H1 (cell line): ENCODE measurements around the gene NEDD4L. TPM values are rescaled to one million over a fixed set of nuclear protein-coding genes. Genes with fewer than 3 reads are reported as not detected.

Experiments used
- CBX8 ChIP-seq: fragments of 300-800, 300-1000 bp; sonication (generic); IDR thresholded peaks from 2 replicates; pipeline ENCODE4 v1.7.1; 2016; ENCODE audit warnings: low read depth, low read length, borderline replicate concordance
- CREB1 ChIP-seq: IDR thresholded peaks from 2 replicates; pipeline ENCODE4 v1.6.1; 2012; ENCODE audit warnings: inconsistent platforms
- polyA plus RNA-seq, 7 experiments: library from polyadenylated mRNA; depleted of rRNA in 3 of 7; stranded (reverse) in 5 of 7; unstranded in 2 of 7; fragments of >200 nt in 5 of 7; fragments of 200-250 nt in 2 of 7; gene quantifications; 1 replicate in 5 of 7; 2 replicates in 1 of 7; 4 replicates in 1 of 7; pipeline versions ENCODE4 v1.2.1 to v1.2.3, GENCODE V29; 2011 to 2013; ENCODE audit warnings: missing spikeins in 2 of 7, mixed read lengths in 2 of 7
- total RNA-seq: library from RNA; stranded (reverse); fragmentation: NEBNext Ultra II Directional; extraction: Animal tissue kit (Norgen Biotek cat#: 25700); gene quantifications from 2 replicates; pipeline ENCODE4 v1.2.1, GENCODE V29; 2021
- TF ChIP-seq, protein P1 (sequence below): IDR thresholded peaks from 2 replicates; pipeline ENCODE4 v1.6.1; 2012; ENCODE audit warnings: inconsistent platforms
- TF ChIP-seq, protein P2 (sequence below): IDR thresholded peaks from 2 replicates; pipeline ENCODE4 v1.6.1; 2011; ENCODE audit warnings: low read length, improper control_type of control experiment

NEDD4L gene
- total and polyA plus RNA-seq, 2 of the 8 experiments (the other 6 are each of a cell fraction or from before 2014, with no cell fraction given), result 37.3 to 69.8 TPM

DNA sequence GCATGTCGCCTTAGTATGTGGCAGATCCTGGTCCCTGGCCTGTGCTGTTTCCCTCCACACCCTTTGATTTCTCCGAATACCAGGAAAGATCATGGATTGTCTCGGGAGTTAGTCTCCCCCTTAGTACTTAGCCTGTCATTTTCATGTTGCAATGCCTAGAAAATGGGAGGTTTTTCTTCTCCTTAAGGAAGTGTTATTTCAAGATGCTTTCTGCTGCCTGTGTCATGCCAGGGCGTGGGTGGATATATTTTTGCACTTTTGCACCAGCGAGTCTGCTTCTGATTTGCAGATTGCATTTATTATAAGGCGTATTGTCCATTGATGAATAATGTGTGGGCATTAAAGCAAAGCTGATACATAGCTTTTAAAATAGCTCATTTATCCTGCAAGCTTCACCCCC lies 223.5 kb downstream of the NEDD4L start (continued):
- TF ChIP-seq, protein P1, sequence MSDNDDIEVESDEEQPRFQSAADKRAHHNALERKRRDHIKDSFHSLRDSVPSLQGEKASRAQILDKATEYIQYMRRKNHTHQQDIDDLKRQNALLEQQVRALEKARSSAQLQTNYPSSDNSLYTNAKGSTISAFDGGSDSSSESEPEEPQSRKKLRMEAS, result no peak
- TF ChIP-seq, protein P2, sequence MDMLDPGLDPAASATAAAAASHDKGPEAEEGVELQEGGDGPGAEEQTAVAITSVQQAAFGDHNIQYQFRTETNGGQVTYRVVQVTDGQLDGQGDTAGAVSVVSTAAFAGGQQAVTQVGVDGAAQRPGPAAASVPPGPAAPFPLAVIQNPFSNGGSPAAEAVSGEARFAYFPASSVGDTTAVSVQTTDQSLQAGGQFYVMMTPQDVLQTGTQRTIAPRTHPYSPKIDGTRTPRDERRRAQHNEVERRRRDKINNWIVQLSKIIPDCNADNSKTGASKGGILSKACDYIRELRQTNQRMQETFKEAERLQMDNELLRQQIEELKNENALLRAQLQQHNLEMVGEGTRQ, result no peak
- TF ChIP-seq CBX8 (no peak), CREB1 (no peak)
